PC-9 (cell line): ENCODE measurements around the gene PRPF40A. TPM values are rescaled to one million over a fixed set of nuclear protein-coding genes. Genes with fewer than 3 reads are reported as not detected.

Experiments used
- BruUV-seq: library from RNA; stranded (reverse); fragments of 400-500 nt; replicated peaks from 2 replicates; lab custom pipeline; 2021; lab: Mats Ljungman, UMichigan
- CTCF ChIA-PET: fragments of 300-600 bp; sonication (Branson Sonifier 250); formaldehyde crosslinking; loops from one replicate; lab custom pipeline; 2022; ENCODE audit warnings: antibody characterized with exemption; lab: Charles Lee
- POLR2A ChIA-PET: fragments of 300-600 bp; sonication (Branson Sonifier 250); formaldehyde crosslinking; loops from one replicate; lab custom pipeline; 2022; ENCODE audit warnings: antibody characterized with exemption; ENCODE audit not compliant: unreplicated experiment; lab: Charles Lee
- DNase-seq, 2 experiments: peaks; one replicate each; pipeline versions ENCODE4 v3.0.0 to v3.0.0-alpha.2; 2015 to 2022; ENCODE audit warnings: mixed read lengths in 1 of 2
- H2AFZ ChIP-seq: fragments of 200-600 bp; sonication (generic); 2 replicates; pipeline ENCODE4 v1.8.1; 2017; ENCODE audit warnings: antibody characterized with exemption
- H3F3A ChIP-seq: fragments of 200-600 bp; sonication (generic); 2 replicates; pipeline ENCODE4 v1.8.1; 2017; ENCODE audit warnings: antibody characterized with exemption, mild to moderate bottlenecking, low read depth; ENCODE audit not compliant: insufficient read depth
- H3K27ac ChIP-seq: fragments of 200-600 bp; sonication (generic); 2 replicates; pipeline ENCODE4 v1.6.1; 2016; ENCODE audit warnings: mixed run types
- H3K27me3 ChIP-seq: fragments of 200-600 bp; sonication (generic); 2 replicates; pipeline ENCODE4 v1.6.1; 2016; ENCODE audit warnings: low read depth, mixed run types; ENCODE audit not compliant: insufficient read depth
- H3K36me3 ChIP-seq: fragments of 200-600 bp; sonication (generic); 2 replicates; pipeline ENCODE4 v1.6.1; 2016; ENCODE audit warnings: low read depth, mixed run types
- H3K4me1 ChIP-seq: fragments of 200-600 bp; sonication (generic); replicated peaks from 2 replicates; pipeline ENCODE4 v1.6.1; 2016; ENCODE audit warnings: mixed run types; ENCODE audit not compliant: insufficient read depth
- H3K4me2 ChIP-seq: fragments of 200-600 bp; sonication (generic); 2 replicates; pipeline ENCODE4 v1.6.1; 2017; ENCODE audit warnings: mixed run types
- H3K4me3 ChIP-seq: fragments of 200-600 bp; sonication (generic); 2 replicates; pipeline ENCODE4 v1.6.1; 2016; ENCODE audit warnings: mixed run types
- H3K79me2 ChIP-seq: fragments of 200-600 bp; sonication (generic); 2 replicates; pipeline ENCODE4 v1.6.1; 2017; ENCODE audit warnings: low read depth, mixed run types
- H3K9me2 ChIP-seq: fragments of 200-600 bp; sonication (generic); 2 replicates; pipeline ENCODE4 v1.8.1; 2017; ENCODE audit warnings: mild to moderate bottlenecking; ENCODE audit not compliant: insufficient read depth
- H3K9me3 ChIP-seq: fragments of 200-600 bp; sonication (generic); 2 replicates; pipeline ENCODE4 v1.8.1; 2016; ENCODE audit warnings: low read depth; ENCODE audit not compliant: insufficient read depth
- H4K20me1 ChIP-seq: fragments of 200-600 bp; sonication (generic); 2 replicates; pipeline ENCODE4 v1.8.1; 2017; ENCODE audit not compliant: insufficient read depth
- EZH2 ChIP-seq: fragments of 200-600 bp; sonication (generic); IDR thresholded peaks from 2 replicates; pipeline ENCODE4 v1.8.0; 2017; ENCODE audit warnings: antibody characterized with exemption, low read depth
- intact Hi-C: fragments of 100-400 bp; cut with micrococcal nuclease; formaldehyde crosslinking; loops from one replicate; pipeline ENCODE4 v1.10.0; 2022; ENCODE audit not compliant: unreplicated experiment
- total RNA-seq: library from RNA; stranded (reverse); gene quantifications from 2 replicates; pipeline ENCODE4 v1.2.3, GENCODE V29; 2021
- TF ChIP-seq, protein P1 (sequence below): fragments of 200-600 bp; sonication (generic); conservative IDR thresholded peaks from 2 replicates; pipeline ENCODE4 v1.6.1; 2017; ENCODE audit warnings: mixed run types, antibody characterized with exemption, mild to moderate bottlenecking, moderate library complexity

Gene PRPF40A
- total RNA-seq, 1 experiment from 2014 or later, result 94.1 TPM

GRCh38 chr2:152603166-152603565, 114.1 kb downstream of the PRPF40A start:
- Histone ChIP-seq H2AFZ (no peak overlapping the region), H3K9me3 (no peaks in the 10 kb centered on the region), H3K79me2 (no peaks in the 10 kb centered on the region), H3K36me3 (no peaks in the 10 kb centered on the region; the same call in 1 of the 2 replicates), H3K4me2 (no peak overlapping the region), H4K20me1 (no peaks in the 10 kb centered on the region), H3K27me3 (no peaks in the 10 kb centered on the region), H3K27ac (no peak overlapping the region), H3K4me1 (no peaks in the 10 kb centered on the region), H3K4me3 (no peak overlapping the region), H3F3A (no peaks in the 10 kb centered on the region), H3K9me2 (no peaks in the 10 kb centered on the region)
- TF ChIP-seq, protein P1, sequence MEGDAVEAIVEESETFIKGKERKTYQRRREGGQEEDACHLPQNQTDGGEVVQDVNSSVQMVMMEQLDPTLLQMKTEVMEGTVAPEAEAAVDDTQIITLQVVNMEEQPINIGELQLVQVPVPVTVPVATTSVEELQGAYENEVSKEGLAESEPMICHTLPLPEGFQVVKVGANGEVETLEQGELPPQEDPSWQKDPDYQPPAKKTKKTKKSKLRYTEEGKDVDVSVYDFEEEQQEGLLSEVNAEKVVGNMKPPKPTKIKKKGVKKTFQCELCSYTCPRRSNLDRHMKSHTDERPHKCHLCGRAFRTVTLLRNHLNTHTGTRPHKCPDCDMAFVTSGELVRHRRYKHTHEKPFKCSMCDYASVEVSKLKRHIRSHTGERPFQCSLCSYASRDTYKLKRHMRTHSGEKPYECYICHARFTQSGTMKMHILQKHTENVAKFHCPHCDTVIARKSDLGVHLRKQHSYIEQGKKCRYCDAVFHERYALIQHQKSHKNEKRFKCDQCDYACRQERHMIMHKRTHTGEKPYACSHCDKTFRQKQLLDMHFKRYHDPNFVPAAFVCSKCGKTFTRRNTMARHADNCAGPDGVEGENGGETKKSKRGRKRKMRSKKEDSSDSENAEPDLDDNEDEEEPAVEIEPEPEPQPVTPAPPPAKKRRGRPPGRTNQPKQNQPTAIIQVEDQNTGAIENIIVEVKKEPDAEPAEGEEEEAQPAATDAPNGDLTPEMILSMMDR, result no peak
- no peak for TF ChIP-seq EZH2
- BruUV-seq, result no TSS peak
- intact Hi-C loops, result no loop called here
- CTCF ChIA-PET, result no interaction called here
- DNase-seq, result no peak
- POLR2A ChIA-PET, result no interaction called here

- no peaks in the 10 kb centered on the region for H3K4me1 ChIP-seq
- no peaks in the 10 kb centered on the region; the same call in 1 of the 2 replicates for H3K36me3 ChIP-seq
- intact Hi-C loops, result no loop called here
- no peak for DNase-seq
- POLR2A ChIA-PET, result no interaction called here
- no peaks in the 10 kb centered on the region for H3K79me2 ChIP-seq
- H3K27me3 ChIP-seq, result no peaks in the 10 kb centered on the region
- TF ChIP-seq, protein P1, result no peak
- TF ChIP-seq EZH2, result no peak
- H3K9me3 ChIP-seq, result no peaks in the 10 kb centered on the region
- H4K20me1 ChIP-seq, result no peaks in the 10 kb centered on the region
- no peaks in the 10 kb centered on the region for H3F3A ChIP-seq
- H3K27ac ChIP-seq, result no peak overlapping the region
- H3K9me2 ChIP-seq, result no peaks in the 10 kb centered on the region
- BruUV-seq, result no TSS peak
- H3K4me2 ChIP-seq, result no peak overlapping the region
- CTCF ChIA-PET, result no interaction called here
- H3K4me3 ChIP-seq, result no peak overlapping the region
- no peak overlapping the region for H2AFZ ChIP-seq
Measured at GRCh38 chr2:152602750-152603149, 114.5 kb downstream of the PRPF40A start.

Other genes starting within 250 kb of the PRPF40A start
- gene ARL6IP6, start 1.2 kb upstream of the PRPF40A start, total RNA-seq, result 24.5 and 27.2 TPM in 2 replicates